ENCODE measurements around the gene ATRN.

The ATRN gene

GRCh38 chr20:3433744-3434143, 37.1 kb upstream of the ATRN start:
- no peak for DNase-seq (ENCODE audit: low read depth in 2 of 2)
- TF ChIP-seq CTCF (IDR thresholded peaks at IDR 0.05; ENCODE audit: low read depth, low read length) = no peak
- no peak overlapping the region for H3K4me3 ChIP-seq (replicated peaks in 1 of 2; ENCODE audit: low read depth in 2 of 2, low read length in 2 of 2)

- DNase-seq (ENCODE audit: low read depth in 2 of 2) = no peak
- TF ChIP-seq CTCF (IDR thresholded peaks at IDR 0.05; ENCODE audit: low read depth, low read length) = no peak
- H3K4me3 ChIP-seq (replicated peaks in 1 of 2; ENCODE audit: low read depth in 2 of 2, low read length in 2 of 2) = no peak overlapping the region
Observed at GRCh38 chr20:3434232-3434631, 36.6 kb upstream of the ATRN start.

GRCh38 chr20:3436864-3437574, 33.8 kb upstream of the ATRN start:
- H3K4me3 ChIP-seq (replicated peaks in 1 of 2; ENCODE audit: low read depth in 2 of 2, low read length in 2 of 2) = no peak overlapping the region
- no peak for TF ChIP-seq CTCF (IDR thresholded peaks at IDR 0.05; ENCODE audit: low read depth, low read length)
- DNase-seq (ENCODE audit: low read depth in 2 of 2) = no peak

GRCh38 chr20:3446779-3447178, 24.0 kb upstream of the ATRN start:
- TF ChIP-seq CTCF (IDR thresholded peaks at IDR 0.05; ENCODE audit: low read depth, low read length) = no peak
- no peak overlapping the region for H3K4me3 ChIP-seq (replicated peaks in 1 of 2; ENCODE audit: low read depth in 2 of 2, low read length in 2 of 2)
- DNase-seq (ENCODE audit: low read depth in 2 of 2) = no peak

GRCh38 chr20:3447321-3447720, 23.5 kb upstream of the ATRN start:
- no peak overlapping the region for H3K4me3 ChIP-seq (replicated peaks in 1 of 2; ENCODE audit: low read depth in 2 of 2, low read length in 2 of 2)
- TF ChIP-seq CTCF (IDR thresholded peaks at IDR 0.05; ENCODE audit: low read depth, low read length) = no peak
- no peak for DNase-seq (ENCODE audit: low read depth in 2 of 2)

GRCh38 chr20:3449319-3449718, 21.5 kb upstream of the ATRN start:
- H3K4me3 ChIP-seq (replicated peaks in 1 of 2; ENCODE audit: low read depth in 2 of 2, low read length in 2 of 2) = no peak overlapping the region
- DNase-seq (ENCODE audit: low read depth in 2 of 2) = no peak
- no peak for TF ChIP-seq CTCF (IDR thresholded peaks at IDR 0.05; ENCODE audit: low read depth, low read length)

- H3K4me3 ChIP-seq (replicated peaks in 1 of 2; ENCODE audit: low read depth in 2 of 2, low read length in 2 of 2) = no peak overlapping the region
- TF ChIP-seq CTCF (IDR thresholded peaks at IDR 0.05; ENCODE audit: low read depth, low read length) = no peak
- no peak for DNase-seq (ENCODE audit: low read depth in 2 of 2)
Observed at GRCh38 chr20:3452136-3452535, 18.7 kb upstream of the ATRN start.
